Stimulated activated CD4-positive, alpha-beta T cell treated with anti-CD3 and anti-CD28 coated beads, Interleukin-2, amount 100 ng/mL, for 4 hours (primary cell): Measurements from ENCODE around the gene AZU1.

ENCODE experiments used
- DNase-seq: peaks from one replicate; pipeline ENCODE4 v3.0.0-alpha.2; 2020; ENCODE audit warnings: low read depth

The AZU1 gene

DNA sequence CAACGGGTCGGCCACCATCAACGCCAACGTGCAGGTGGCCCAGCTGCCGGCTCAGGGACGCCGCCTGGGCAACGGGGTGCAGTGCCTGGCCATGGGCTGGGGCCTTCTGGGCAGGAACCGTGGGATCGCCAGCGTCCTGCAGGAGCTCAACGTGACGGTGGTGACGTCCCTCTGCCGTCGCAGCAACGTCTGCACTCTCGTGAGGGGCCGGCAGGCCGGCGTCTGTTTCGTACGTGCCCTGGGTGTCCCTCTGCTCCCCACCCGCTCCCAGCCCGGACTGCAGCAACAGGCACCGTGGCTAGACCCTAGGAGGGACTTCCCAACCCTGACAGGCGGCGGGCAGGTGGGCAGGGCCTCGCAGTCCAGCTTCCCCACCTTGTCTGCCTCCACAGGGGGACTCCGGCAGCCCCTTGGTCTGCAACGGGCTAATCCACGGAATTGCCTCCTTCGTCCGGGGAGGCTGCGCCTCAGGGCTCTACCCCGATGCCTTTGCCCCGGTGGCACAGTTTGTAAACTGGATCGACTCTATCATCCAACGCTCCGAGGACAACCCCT lies 28.0 kb downstream of the AZU1 start:
- DNase-seq: no peak

DNA sequence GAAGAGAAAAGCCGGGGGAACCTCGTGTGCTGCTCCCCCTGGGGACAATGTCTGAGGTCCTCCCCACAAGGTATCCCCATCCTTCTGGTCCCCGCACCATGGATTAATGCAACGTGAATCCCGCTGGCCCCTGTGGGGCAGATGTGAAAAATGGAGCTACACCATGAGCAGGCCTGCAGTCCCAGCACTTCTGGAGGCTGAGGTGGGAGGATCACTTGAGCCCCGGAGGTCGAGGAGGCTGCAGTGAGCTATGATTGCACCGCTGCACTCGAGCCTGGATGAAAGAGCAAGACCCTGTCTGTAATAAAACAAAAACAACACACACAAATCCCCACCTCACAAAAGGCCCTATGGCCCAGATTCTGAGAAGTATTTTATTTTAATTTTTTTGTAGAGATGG lies 30.6 kb downstream of the AZU1 start:
- DNase-seq: no peak

DNA sequence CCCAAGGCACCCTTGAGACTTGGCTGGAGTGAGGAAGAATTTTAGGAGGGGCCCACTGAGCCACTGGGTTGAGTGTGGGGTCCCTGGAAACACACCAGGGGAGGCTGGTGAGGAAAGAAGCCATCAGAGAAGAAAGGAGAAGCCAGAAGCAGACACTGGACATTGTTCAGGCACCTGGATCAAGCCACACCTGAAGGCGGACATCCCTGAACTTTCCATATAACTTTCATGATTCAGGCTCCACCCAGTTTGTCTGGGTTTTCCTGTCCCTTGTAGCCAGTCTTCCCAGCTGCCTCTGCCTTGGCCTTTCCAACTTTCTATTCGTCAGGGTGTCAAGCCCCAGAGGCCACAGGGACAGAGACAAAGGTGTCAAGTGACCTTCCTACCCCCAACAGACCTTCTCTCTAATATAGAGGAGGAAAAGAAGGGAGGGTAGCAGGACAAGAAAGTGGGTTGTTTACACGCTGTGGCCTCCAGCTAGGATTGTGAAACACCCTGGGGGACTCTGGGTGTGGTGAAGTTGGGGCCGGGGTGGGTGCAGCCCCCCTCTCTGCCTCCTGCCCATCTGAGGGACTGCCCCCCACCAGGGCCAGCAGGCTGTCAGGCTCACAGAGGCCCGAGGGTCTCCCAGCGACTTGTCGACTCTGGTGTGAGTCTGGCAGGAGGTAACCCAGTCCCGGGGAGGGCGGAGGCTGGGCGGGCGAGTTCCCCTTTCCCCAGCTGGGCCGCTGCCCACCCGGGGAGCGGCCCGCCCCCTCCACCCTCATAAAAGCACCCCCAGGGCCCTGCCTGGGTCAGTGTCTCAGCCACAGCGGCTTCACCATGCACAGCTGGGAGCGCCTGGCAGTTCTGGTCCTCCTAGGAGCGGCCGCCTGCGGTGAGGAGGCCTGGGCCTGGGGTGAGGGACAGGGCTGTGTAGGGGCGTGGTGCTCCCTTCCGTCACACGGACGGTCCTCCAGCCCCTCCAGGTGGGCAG lies 31.5 kb downstream of the AZU1 start, which contains the start of gene CFD:
Gene CFD (plus strand): TSS at position 797 of the 976 bp plus-strand sequence. CDS start 26 bp downstream, at position 823.
- no peak for DNase-seq

DNA sequence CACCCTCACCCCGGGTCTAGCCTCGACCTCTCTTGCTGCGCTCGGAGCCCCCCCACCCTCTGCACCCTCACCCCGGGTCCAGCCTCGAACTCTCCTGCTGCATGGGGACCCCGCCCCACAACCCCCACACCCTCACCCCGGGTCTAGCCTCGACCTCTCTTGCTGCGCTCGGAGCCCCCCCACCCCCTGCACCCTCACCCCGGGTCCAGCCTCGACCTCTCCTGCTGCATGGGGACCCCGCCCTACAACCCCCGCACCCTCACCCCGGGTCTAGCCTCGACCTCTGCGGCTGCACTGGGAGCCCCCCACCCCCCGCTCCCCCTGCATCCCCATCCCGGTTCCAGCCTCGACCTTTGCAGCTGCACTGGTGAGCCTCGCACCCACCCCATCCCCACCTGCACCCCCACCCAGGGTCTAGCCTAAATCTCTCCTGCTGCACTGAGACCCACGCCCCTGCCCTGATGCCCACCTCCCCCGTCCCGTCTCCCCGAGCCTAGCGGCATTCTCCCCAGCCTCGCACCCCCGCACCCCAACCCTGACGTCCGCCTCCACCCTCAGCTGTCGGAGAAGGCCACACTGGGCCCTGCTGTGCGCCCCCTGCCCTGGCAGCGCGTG lies 33.6 kb downstream of the AZU1 start:
- DNase-seq: no peak

DNA sequence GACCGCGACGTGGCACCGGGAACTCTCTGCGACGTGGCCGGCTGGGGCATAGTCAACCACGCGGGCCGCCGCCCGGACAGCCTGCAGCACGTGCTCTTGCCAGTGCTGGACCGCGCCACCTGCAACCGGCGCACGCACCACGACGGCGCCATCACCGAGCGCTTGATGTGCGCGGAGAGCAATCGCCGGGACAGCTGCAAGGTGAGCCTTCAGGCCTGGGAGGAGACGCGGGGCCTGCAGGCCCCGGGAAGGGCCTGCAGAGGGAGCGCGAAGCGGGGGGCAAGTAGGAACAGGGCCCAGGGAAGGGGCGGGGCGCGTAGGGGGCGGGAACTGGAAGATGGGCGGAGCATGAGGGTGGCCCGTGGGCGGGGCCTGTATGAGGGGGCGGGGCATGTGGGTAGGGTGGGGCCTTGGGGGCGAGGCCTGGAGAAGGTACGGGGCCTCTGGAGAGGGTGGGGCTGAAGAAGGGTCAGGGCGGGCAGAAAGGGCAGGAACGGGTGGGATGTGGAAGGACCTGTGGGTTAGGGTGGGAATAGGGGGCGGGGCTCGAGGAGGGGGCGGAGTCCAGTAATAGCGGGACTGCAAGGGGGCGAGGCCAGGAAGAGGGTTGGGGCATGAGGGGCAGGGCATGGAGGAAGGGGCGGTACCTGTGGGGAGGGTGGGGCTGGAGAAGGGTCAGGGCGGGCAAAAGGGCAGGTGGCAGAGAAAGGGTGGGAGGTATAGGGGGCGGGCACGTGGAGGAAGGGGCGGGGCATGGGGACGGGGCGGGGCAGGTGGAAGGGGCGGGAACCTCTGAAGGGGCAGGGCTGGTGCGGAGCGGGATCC lies 34.3 kb downstream of the AZU1 start:
- DNase-seq: peak; percentile 44

DNA sequence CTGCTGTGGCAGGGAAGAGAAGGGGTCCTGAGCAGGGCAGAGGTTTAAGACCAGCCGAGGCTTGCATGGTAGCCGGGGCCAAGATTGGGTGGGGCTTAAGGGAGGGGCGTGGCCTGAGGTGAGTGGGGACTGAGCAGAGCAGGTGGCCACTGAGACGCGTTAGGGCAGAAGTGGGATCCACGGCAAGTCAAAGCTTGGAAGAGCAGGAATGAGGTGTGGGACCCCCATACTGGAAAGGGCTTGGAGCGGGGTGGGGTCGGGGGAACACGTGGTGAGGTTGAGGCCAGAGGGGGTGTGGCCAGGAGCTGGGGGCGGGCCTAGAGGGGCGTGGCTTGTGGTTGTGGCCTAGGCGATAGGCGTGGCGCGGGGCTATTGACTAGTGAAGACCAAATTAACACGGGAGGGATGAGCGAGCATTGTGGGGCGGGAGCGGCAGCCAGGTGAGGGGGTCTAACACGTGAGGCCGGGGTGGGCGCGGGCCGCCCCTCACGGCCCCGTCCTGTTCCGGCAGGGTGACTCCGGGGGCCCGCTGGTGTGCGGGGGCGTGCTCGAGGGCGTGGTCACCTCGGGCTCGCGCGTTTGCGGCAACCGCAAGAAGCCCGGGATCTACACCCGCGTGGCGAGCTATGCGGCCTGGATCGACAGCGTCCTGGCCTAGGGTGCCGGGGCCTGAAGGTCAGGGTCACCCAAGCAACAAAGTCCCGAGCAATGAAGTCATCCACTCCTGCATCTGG lies 35.1 kb downstream of the AZU1 start:
- DNase-seq: peak; percentile 61

DNA sequence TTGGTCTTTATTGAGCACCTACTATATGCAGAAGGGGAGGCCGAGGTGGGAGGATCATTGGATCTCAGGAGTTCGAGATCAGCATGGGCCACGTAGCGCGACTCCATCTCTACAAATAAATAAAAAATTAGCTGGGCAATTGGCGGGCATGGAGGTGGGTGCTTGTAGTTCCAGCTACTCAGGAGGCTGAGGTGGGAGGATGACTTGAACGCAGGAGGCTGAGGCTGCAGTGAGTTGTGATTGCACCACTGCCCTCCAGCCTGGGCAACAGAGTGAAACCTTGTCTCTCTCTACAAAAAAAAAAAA lies 35.6 kb downstream of the AZU1 start:
- DNase-seq: no peak

DNA sequence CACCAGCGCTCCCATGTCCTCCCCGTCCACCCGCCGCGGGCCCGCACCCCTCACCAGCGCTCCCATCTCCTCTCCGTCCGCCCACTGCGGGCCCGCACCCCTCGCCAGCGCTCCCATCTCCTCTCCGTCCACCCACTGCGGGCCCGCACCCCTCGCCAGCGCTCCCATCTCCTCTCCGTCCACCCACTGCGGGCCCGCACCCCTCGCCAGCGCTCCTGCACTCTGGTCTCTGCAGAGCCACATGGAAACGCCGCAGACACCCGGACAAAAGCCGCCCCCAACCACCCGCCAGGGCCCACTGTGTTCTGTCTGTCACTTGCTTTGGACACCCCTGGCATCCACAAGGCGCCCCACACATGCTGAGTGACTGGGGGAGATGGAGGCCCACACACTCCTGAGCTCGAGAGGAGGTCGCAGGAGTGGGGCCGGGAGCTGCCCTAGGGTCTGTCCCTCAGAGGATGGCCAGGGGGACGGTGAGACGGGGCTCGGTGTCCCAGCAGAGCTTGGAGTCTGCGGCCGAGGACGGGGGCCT lies 39.2 kb downstream of the AZU1 start:
- no peak for DNase-seq

DNA sequence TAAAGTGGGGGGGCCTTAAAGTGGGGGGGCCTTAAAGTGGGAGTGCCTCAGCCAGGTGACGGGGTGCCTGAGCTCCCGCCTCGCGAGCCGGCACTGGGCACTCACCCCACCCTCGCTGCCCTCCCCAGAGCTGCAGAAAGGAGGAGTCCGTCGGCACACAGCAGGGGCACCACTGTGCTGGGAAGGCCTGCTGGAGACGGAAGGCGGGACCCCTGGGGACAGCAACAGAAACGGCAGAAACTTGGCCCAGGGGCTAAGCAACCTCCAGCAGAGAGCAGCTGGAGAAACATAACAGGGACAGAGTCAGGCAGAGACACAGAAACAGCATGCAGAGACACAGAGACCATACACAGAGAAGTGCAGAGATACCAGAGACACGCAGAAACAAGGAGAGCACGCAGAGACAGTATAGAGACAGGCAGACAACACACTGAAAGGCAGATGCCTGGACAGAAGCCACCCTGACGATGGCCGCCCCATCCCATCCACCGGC lies 39.7 kb downstream of the AZU1 start:
- no peak for DNase-seq

DNA sequence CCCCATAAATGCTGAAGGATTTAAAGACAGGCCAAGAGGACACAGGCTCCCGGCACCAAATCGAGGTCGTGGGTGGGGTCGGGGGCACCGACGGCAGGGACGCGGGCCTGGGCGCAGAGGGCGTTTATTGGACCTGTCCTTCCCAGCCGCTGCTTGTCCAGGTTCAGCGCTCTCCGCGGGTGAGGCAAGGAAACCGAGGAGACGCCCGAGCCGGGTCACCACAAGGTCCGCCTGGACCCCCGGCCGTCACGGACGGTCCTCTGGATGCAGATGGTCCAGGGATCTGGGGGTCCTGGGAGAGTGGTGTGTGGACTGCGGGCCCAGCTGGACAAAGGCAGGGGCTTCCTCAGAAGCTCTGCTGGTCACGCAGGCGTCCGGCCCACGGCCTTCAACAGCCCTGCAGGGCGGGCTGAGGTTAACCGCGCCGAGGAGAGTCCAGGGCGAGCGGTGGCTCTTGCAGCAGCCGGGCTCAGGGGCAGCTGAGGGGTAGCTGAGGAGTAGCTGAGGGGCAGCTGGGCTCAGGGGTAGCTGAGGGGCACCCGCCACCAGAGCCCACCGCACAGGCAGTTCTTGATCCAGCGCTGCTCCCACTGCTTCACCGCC lies 40.3 kb downstream of the AZU1 start:
- DNase-seq: no peak

DNA sequence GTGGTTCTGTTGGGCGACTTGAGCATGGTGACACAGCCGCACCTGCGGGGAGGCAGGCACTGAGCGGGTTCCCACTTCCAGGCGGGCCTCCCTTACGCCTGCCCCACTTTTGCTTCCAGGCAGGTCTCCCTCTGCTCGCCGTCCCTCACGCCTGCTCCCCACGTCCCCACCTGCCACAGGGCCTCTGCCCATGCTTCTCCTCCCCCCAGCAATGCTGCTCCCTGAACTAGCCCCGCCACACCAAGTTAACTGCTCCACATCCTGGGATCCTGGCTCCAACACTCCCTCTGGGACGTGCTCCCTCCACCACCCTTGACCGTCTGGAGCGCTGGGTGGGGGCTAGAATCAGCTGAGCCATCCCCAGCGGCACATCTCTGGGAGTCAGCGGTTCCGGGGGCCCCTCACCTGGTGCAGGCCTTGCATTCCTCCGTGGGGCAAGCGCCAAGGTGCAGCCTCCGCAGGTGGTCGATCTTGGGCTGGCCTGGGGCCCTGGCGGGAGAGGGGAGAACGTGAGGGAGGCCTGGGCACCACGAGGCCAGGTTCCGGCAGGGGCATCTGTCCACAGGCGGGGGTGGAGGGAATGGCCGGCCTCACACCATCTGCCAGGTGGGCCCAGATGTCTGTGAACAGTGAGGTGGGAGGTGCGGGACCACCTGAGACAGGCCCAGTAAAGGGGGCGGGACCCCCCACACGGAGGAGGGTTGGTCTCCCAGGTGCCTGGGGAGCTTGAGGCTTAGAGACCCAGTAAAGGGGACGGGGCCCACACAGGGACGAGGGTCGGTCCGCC lies 41.0 kb downstream of the AZU1 start:
- no peak for DNase-seq

DNA sequence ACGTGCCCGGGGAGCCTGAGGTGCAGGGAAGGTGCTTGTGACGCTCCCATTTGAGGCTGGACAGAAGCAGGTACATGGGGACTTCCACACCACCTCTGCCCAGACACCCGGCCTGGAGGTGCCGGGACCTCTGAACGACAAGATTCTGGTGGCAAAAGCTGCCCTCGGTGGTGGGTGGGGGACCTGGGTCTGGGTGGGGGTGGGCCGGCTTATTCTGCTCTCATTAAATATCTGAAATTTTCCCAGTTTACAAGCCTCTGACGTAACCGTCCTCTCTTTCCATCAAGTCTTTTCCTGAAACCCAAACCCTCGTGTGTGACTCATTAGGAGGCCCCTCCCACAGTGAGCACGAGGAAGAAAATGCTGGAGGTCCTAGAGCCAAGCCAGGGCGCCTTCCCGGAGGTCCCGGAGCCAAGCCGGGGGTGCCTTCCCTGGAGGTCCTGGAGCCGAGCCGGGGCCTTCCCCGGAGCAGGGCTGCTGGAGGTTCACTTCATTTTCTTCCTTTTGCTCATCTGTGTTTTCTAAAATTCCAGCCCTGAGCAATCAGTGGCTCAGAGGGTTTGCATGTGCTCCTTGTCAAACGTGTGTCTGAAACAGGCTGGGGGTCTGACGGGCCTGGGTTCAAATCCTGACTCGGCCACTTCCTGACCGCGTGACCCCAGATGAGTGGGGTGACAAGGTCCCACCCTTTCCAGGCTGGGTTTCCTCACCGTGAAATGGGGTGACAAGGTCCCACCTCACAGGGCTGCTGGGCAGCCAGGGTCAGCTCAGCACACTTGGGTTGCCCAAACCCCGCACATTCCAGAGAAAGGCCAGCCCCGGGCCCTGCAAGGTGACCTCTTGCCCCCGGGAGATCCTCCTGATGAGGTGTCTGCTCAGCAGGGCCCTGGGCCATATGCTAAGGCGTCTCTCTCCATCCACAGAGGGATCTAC lies 41.9 kb downstream of the AZU1 start:
- DNase-seq: no peak

DNA sequence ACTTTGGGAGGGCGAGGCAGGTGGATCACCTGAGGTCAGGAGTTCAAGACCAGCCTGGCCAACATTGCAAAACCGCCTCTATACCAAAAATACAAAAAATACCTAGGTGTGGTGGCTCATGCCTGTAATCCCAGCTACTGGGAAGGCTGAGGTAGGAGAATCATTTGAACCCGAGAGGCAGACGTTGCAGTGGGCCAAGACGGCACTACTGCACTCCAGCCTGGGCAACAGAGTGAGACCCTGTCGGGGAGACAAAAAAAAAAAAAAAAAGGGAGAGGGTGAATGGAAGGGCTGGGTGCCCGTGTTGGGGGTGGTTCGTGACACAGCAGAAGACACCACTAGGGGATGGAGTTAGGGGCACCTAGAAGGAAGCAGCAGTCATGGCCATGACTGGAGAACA lies 42.7 kb downstream of the AZU1 start:
- no peak for DNase-seq

DNA sequence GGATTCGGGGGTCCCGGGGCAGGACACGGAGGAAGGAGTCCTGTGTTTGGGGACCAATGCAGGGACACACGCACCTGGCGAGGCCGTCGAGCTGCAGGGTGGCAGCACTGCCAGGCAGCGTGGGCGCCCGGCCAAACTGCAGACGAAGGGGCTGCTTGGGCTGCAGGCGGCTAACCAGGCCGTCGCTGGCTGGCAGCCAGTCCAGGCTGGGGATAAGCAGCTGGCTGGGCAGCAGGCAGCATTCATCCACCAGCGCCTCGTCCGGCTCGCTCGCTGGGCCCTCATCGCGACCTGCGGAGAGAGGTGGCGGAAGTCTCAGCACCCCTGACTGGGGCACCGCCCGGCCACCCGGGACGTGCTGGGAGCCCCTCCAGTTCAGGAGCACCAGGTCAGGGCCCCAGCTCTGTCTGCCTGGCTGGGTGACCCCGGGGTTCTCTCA lies 43.3 kb downstream of the AZU1 start:
- DNase-seq: no peak

DNA sequence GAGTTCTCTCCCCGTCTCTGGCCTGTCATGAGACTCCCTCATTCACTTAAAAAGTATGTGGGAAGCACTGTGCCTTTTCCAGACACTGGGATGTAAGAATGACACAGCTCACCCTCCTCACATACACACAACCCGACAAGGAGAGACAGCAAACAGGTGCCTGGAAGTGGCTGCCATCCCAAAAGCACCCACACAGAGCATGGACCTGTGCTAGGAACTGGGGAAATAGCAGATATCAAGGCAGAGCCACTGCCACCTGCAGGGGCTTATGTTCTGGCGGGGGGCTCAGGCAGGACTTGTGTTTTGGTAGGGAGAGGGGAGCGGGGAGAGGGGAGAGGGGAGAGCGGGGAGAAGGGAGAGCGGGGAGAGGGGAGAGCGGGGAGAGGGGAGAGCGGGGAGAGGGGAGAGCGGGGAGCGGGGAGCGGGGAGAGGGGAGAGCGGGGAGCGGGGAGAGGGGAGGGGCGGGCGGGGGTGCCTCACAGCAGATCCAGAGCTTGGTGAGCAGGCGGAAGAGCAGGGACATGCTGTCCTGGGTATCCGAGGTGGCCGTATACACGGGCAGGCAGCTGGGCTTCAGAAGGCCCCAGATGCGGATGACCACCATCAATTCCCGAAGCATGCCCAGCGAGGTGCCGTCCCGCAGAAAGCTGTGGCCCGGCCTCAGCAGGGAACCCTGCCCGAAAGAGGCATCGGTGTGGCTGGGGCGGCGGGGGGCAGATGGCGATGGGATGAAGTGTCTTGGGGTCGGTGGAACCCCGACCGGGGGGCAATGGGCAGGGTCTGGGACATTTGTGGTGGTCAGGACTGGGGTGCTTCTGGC lies 44.0 kb downstream of the AZU1 start:
- no peak for DNase-seq

DNA sequence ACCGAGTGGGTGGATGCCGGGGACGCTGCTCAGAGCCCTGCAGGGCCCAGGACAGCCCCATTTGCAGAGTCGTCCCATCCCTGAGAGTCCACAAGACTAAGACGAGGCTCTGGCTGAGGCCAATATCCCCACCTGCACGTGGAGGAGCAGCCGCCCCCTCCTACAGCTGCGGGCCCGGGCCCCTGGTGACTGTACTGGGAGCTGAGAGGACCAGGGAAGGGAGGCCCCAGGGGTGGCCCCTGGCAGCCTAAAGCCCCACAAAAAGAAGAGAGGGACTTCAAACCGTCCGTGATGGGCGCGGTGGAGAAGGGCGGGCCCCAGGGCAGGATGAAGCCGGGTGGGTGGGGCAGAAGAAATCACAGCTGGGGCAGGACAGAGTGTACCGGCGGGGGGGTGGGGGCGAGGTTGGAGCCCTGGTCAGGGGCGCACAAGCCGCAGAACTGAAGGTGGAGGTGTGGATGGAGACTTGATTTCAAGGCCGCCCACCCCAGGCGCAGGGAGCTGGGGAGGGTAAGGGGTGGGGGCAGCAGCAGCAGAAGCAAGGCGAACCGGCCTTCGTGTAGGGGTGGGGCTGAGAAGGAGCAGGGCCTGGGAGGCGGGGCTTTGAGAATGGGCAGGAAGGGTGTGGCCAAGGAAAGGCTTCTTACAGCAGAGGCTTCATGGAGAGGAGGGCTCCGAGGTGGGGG lies 44.8 kb downstream of the AZU1 start:
- peak; percentile 72 for DNase-seq

DNA sequence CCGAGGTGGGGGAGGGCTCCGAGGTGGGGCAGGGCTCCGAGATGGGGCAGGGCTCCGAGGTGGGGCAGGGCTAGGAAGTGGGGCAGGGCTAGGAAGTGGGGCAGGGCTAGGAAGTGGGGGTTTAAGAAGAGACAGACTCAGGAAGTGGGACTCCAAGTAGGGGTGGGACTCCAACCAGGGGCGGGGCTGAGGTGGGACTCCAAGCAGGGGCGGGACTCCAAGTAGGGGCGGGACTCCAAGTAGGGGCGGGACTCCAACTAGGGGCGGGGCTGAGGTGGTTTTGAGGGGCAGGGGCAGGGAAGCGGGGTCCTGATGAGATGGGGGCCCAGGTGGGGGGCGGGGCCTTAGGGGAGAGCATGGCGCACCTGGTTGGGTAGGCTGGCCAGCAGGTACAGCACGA lies 45.4 kb downstream of the AZU1 start:
- DNase-seq: peak; percentile 38
